Myocyte (in vitro differentiated cells): ENCODE measurements around the gene NTSR1. TPM values are rescaled to one million over a fixed set of nuclear protein-coding genes. Genes with fewer than 3 reads are reported as not detected.

Experiments used
- DNase-seq: peaks from one replicate; pipeline ENCODE4 v3.0.0-alpha.2; 2012; ENCODE audit warnings: low read depth
- total RNA-seq: library from RNA; depleted of rRNA; stranded (reverse); fragments of >200 nt; gene quantifications from 2 replicates; pipeline ENCODE4 v1.2.3, GENCODE V29; 2014

Gene NTSR1
- total RNA-seq, 1 donor from 2014 or later, result not detected

GRCh38 chr20:62768234-62768546 lies 59.6 kb downstream of the NTSR1 start:
- no peak for DNase-seq

DNA sequence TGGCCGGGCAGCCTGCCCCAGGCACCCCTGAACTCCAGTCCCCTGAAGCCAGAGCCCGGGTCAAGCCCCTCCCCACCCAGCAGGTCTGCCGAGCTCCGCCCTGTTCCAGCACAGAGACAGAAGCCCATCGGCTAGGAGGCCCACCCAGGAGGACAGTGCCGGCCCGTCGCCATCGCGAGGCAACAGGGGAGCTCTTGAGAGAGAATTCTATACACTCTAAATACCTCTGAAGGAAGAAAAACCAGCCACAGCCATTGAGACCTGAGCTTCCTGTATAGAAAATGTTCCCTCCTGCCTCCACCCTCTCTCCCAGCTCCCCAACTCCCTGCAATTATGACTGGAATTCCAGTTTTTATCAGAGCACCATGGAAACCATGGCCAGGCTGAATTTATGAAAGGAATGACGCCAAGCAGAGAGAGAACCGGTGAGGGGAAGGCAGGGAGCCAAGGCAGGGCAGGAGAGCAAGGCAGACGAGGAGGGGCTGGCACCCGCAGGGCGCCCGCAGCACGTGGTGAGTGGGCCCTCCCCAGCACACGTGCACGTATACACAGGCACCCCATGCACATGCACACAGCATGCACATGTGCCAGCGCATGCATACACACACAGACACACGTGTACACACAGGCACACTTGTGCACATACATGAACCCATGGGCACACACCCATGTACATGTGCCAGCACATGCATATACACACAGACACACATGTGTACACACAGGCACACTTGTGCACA lies 60.1 kb downstream of the NTSR1 start:
- no peak for DNase-seq

DNA sequence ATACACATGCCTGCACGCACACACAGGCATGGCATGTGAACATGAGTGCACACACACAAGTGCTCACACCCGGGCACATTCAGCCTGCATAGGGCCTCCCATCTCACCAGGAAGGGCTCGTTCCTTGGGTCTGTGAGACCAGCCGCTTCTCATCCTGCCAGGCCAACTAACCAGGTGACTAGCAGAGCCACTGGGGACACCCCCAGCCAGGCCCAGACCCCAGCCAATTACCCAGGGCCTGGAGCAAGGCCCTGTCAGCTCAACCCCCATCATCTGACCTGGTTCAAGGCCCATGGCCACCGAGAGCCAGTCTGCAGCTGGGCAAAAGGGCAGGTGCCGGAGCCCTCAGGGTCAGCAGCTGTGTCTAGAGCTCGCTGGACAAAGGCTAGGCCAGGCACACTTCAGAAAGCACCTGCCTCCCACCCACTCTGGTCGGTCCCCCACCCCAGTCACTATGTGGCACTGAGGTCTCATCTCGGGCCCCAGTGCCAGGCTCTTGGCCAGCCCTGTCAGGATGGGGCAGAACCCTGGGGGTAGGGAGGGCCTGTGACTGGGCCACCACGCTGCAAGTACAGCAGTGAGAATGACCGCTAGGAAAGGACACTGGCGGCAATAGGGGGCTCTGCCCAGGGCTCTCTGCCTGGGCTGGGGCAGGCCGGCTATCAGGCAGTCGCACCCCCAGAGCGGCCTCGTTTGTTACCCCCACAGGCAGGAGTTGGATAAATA lies 60.9 kb downstream of the NTSR1 start:
- DNase-seq, result no peak

DNA sequence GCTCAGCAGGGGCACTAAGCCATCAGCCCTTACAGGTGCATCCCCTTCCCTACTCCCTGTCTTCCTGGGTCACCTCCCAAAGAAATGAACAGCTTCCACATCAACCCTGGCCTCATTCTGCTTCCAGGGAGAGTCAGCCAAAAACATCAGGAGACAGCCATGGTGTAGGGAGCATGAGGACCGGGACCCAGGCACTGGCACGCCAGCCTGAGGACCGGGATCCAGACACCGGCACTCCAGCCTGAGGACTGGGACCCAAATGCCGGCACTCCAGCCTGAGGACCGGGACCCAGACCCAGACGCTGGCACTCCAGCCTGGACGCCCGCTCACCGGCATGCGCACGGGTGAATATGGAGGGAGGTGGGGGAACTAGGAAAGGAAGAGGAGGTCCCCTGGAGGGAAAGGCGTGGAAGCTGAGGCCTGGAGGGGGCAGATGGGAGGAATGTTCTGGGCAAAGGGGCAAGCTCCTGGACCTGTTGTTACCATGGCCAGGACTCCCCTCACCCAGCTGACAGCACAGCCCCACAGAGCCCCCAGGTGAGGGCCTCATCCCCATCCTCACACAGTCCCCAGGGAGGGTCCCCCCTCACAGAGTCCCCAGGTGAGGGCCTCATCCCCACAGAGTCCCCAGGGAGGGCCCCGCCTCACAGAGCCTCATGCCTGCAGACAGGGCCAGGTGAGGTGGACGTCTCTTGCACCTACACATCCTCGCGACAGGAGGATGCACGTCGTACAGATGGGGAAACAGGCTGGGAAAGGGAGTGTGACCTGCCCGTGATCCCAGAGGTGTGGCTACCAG lies 61.7 kb downstream of the NTSR1 start:
- DNase-seq, result no peak

DNA sequence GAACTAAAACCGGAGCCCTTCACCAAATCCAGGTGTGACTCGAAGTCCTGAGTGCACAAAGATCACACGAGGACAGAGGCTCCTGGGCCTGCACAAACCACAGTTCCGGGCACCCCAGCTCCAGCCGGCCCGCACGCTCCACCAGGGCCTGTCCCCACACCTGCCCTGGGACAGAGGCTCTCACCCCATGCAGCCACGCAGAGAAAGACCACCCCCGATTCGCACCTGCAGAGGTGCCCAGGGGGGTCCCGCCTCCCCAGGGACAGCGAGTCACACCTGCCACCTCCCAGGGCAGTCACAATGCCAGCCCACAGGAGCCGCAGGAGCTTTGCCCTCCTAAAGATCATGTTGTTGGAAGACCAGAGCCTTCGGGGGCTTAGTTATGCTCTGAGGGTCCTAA lies 62.3 kb downstream of the NTSR1 start:
- DNase-seq, result no peak

DNA sequence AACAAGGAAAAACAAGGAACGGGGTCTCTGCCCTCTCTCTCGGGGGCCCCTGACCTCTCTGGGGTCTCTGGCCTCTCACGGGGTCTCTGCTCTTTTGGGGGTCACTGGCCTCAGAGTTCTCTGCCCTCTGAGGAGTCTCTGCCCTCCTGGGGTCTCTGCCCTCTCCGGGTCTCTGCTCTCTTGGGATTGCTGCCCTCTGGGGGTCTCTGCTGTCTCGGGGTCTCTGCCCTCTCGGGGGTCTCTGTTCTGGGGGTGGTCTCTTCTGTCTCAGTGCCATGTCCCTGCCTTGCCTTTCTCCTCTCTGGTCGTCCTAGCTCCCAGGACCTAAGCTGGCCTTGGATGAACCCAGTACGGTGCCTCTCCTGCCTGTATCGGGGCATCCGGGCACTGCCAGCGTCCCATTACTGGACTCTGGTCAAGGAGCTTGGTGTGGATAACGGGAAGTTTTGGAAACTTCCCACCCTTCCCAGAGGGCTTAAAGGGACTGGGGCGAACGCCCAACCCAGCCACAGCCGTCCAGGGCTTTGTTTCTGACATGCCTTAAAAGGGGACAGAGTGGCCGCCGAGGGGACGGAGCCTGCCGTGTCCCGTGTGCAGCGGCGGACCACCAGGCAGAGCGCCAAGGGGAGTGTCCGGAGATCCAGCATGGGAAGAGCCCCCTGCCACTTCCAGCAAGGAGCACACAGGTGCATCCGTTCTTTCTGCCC lies 62.9 kb downstream of the NTSR1 start:
- no peak for DNase-seq

DNA sequence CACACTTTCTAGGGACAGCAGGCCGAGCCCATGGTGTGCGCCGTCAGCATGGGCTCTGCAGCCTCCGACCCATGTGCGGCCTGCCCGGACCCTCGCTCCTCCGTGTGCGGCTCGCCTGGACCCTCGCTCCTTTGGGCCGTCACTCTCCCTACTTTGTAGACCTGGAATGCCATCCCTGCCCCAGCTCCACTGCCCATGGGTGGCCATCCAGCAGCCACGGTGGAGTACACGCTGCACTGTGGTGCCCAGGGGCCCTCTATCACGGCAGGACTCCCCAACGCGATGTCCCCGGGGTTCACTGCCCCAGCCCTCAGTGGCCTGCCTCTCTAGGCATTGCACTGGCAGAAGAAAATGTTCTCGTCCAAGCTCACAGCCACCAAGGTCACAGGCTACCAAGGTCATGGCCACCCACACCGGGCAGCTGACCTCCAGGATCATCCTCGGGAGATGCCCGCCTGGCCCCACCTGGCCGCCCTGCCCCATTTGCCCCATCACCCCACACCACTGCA lies 63.5 kb downstream of the NTSR1 start:
- DNase-seq, result no peak

DNA sequence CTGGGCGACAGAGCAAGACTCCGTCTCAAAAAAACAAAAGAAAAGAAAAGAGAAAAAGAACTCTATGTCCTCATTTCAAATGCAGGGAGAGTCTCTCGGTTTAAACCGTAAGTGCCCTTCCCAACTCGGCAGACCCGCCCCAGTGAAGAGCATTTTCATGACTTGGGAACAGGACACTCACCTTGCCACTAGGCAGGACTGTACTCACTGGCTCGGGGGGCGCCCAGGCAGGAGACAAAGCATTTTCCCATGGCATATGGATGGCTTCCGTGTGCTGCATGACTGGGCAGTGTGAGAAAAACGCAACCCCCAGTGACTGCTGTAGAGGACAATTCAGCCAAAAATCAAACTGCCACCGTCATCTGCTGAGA lies 64.0 kb downstream of the NTSR1 start:
- no peak for DNase-seq

DNA sequence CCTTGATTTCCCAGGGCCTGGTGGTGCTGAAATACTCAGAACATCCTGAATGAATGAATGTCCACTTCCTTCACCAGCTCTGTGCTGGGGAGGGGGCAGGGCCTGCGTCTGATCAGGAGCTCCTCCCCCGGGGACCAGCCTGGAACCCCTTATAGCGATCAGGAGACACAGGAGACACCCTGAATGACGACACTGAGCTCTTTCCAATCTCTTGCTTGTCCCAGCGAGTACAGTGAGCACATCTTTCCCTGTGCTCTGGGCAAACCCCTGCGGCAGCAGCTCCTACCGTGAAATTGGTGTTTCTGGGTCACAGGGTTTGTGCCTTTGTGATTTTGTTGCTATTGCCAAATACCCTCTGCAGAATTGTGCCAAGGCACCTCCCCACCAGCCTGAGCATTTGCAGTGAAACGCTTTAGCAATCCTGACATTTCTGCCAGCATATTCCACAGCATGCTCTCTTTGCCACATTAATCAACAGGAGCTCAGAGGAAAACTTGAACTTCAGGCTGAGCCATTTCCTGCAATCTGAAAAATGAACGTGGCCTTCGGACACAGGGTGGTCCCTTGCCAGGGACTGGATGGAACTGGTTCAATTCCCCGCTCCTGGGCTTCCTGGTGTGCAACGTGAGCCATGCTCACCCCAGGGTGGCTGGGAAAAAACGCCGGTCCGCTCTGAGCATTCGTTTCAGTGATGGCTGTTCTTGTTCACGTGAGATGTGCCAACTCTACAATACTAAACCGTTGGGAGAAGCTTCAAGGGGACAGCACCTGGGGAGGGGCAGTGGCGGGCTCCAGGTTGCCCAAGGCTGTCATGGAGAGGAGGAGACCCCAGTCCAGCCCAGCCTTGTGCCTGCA lies 64.6 kb downstream of the NTSR1 start:
- no peak for DNase-seq

GRCh38 chr20:62773845-62774714 lies 65.4 kb downstream of the NTSR1 start:
- DNase-seq, result no peak

DNA sequence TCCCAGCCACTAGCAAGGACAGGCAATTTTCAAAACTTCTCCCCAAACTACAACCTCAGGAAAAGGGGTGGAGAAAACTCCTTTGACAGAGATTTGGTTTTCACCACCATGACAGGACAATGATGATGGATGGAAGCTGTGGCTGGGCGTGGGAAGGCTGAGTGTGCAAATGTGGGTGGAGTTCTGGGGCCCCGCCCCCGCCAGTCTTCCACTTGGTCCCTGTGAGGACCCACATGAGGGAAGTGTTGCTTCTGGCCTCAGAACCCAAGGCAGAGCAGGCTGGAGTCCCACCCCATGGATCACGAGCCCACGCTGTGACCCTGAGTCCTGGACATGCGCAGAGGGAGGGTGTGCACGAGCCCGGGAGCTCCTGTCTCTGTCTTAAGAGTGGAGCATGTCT lies 66.1 kb downstream of the NTSR1 start:
- no peak for DNase-seq

- DNase-seq, result no peak
Measured at GRCh38 chr20:62775206-62775605, 66.6 kb downstream of the NTSR1 start.

GRCh38 chr20:62776035-62776691 lies 67.5 kb downstream of the NTSR1 start:
- no peak for DNase-seq

- DNase-seq, result no peak
Measured at GRCh38 chr20:62776692-62777527, 68.3 kb downstream of the NTSR1 start.

DNA sequence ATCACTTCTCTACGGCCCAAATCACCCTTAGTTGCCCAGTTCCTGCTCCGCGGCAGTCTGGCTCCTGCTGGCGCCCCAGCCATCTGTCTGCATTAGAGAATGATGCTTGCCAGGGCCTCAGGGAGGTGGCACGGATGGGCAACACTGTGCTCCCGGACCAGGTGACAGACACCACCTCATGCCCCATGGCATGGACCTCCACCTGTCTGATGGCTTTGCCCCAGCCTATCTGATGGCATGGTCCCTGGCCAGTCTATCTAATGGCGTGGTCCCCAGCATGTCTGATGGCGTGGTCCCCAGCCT lies 68.8 kb downstream of the NTSR1 start:
- DNase-seq, result no peak

DNA sequence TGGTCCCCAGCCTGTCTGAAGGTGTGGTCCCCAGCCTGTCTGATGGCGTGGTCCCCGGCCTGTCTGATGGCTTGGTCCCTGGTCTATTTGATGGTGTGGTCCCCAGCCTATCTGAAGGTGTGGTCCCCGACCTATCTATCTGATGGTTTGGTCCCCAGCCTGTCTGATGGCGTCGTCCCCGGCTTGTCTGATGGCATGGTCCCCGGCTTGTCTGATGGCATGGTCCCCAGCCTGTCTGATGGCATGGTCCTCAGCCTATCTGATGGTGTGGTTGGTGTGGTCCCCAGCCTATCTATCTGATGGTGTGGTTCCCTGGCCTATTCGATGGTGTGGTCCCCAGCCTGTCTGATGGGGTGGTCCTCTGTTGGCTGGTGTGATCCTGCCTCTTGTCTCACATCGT lies 69.4 kb downstream of the NTSR1 start:
- no peak for DNase-seq

DNA sequence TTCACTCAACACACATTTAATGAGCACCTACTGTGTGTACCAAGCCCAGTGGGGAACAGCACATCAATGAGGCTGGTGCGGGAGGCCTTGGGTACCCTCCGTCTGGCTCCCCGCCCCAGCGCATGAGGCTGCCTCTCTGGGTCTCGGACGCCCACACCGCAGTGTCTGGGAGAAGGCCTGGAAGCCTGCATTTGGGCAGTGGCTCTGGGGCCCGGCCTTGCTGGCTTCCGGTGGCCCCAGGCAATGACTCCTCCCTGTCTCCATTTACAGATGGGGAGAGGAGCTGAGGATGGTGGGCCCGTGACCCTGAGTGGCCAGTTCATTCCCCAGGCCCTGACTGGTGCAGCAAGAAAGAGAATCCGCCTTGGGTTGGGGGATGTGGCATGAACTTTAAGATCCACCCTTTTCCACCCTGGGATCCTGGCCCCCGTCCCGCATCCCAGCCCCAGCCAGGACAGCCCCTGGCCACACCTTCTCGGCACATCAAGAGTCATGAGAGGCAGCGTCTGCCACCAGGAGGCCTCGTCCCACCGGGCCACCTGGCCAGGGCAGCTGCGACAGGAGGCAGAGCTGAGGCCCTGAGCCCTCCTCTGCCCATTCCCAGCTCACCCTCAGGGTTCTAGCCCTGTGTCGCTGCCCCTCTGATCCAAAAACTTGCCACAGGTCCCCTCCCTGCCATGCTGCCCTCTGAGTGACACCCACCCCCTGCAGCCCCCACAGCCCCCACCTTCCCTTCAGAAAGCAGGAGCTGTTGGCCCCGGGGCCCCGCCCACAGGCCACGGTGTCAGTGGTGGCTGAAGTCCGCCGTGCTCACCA lies 70.2 kb downstream of the NTSR1 start:
- no peak for DNase-seq

GRCh38 chr20:62779417-62779685 lies 70.7 kb downstream of the NTSR1 start:
- no peak for DNase-seq
